GM23338 (cell line): ENCODE results near the gene STAMBPL1. TPM values are rescaled to one million over a fixed set of nuclear protein-coding genes. Genes with fewer than 3 reads are reported as not detected.

ENCODE experiments used
- ATAC-seq: fragments of 200-7000 bp; cut with Tn5 transposase; 3 replicates; pipeline ENCODE4 v1.9.1; 2020
- DNase-seq: peaks from one replicate; pipeline ENCODE4 v3.0.0-alpha.2; 2015; ENCODE audit warnings: low spot score
- H2AFZ ChIP-seq: fragments of 200-600 bp; sonication (generic); 2 replicates; pipeline ENCODE4 v1.8.0; 2016; ENCODE audit warnings: antibody characterized with exemption, mild to moderate bottlenecking, moderate library complexity
- H3F3A ChIP-seq: fragments of 200-600 bp; sonication (generic); replicated peaks from 2 replicates; pipeline ENCODE4 v1.8.0; 2017; ENCODE audit warnings: antibody characterized with exemption, mixed run types, low read depth
- H3K27ac ChIP-seq: fragments of 200-600 bp; sonication (generic); 2 replicates; pipeline ENCODE4 v1.6.1; 2016; ENCODE audit warnings: low read depth
- H3K27me3 ChIP-seq: fragments of 200-600 bp; sonication (generic); 2 replicates; pipeline ENCODE4 v1.8.0; 2016; ENCODE audit warnings: mild to moderate bottlenecking, mixed run types, moderate library complexity; ENCODE audit not compliant: insufficient read depth
- H3K36me3 ChIP-seq: fragments of 200-600 bp; sonication (generic); 2 replicates; pipeline ENCODE4 v1.8.0; 2016; ENCODE audit warnings: mild to moderate bottlenecking; ENCODE audit not compliant: insufficient read depth
- H3K4me1 ChIP-seq: fragments of 200-600 bp; sonication (generic); 2 replicates; pipeline ENCODE4 v1.8.0; 2016; ENCODE audit warnings: mild to moderate bottlenecking, moderate library complexity; ENCODE audit not compliant: insufficient read depth
- H3K4me2 ChIP-seq: fragments of 200-600 bp; sonication (generic); 2 replicates; pipeline ENCODE4 v1.7.1; 2017; ENCODE audit warnings: mixed run types
- H3K4me3 ChIP-seq: fragments of 200-600 bp; sonication (generic); 2 replicates; pipeline ENCODE4 v1.6.1; 2016; ENCODE audit warnings: mixed run types
- H3K79me2 ChIP-seq: fragments of 200-600 bp; sonication (generic); replicated peaks from 2 replicates; pipeline ENCODE4 v1.8.0; 2017; ENCODE audit warnings: mild to moderate bottlenecking; ENCODE audit not compliant: insufficient read depth
- H3K9me2 ChIP-seq: fragments of 200-600 bp; sonication (generic); 2 replicates; pipeline ENCODE4 v1.8.0; 2017; ENCODE audit not compliant: insufficient read depth
- H4K20me1 ChIP-seq: fragments of 200-600 bp; sonication (generic); replicated peaks from 2 replicates; pipeline ENCODE4 v1.8.0; 2017; ENCODE audit warnings: mild to moderate bottlenecking; ENCODE audit not compliant: insufficient read depth
- H3K27ac Mint-ChIP-seq: 2 replicates; pipeline ENCODE4 v1.8.0; 2020; ENCODE audit warnings: inconsistent platforms, mild to moderate bottlenecking, moderate library complexity, mixed read lengths
- H3K27me3 Mint-ChIP-seq: 3 replicates; pipeline ENCODE4 v1.8.0; 2022; ENCODE audit warnings: low read depth, mild to moderate bottlenecking, moderate library complexity, mixed read lengths, inconsistent platforms; ENCODE audit not compliant: insufficient read depth, poor library complexity
- H3K36me3 Mint-ChIP-seq: 3 replicates; pipeline ENCODE4 v1.8.0; 2021; ENCODE audit warnings: low read depth, mild to moderate bottlenecking, inconsistent platforms, moderate library complexity, mixed read lengths
- H3K4me1 Mint-ChIP-seq: 3 replicates; pipeline ENCODE4 v1.8.0; 2020; ENCODE audit warnings: mild to moderate bottlenecking, inconsistent platforms, mixed read lengths
- H3K4me3 Mint-ChIP-seq: 3 replicates; pipeline ENCODE4 v1.8.0; 2021; ENCODE audit warnings: moderate library complexity, mild to moderate bottlenecking, inconsistent platforms, mixed read lengths
- H3K9me3 Mint-ChIP-seq: 3 replicates; pipeline ENCODE4 v1.8.0; 2020; ENCODE audit warnings: moderate library complexity, mild to moderate bottlenecking, inconsistent platforms, mixed read lengths
- CREB1 ChIP-seq: fragments of 250-450 bp; sonication (Bioruptor Pico); IDR thresholded peaks from 2 replicates; pipeline ENCODE4 v1.5.0; 2020; ENCODE audit warnings: low read depth, mild to moderate bottlenecking, moderate library complexity
- EZH2 ChIP-seq: fragments of 200-600 bp; sonication (generic); IDR thresholded peaks from one replicate; pipeline ENCODE4 v1.8.0; 2017; ENCODE audit warnings: antibody characterized with exemption, mild to moderate bottlenecking, low read depth; ENCODE audit not compliant: unreplicated experiment
- EZH2phosphoT487 ChIP-seq: fragments of 200-600 bp; sonication (generic); IDR thresholded peaks from one replicate; pipeline ENCODE4 v1.8.1; 2018; ENCODE audit warnings: antibody characterized with exemption; ENCODE audit not compliant: unreplicated experiment
- JUNB ChIP-seq: IDR thresholded peaks from one replicate; pipeline ENCODE4 v1.6.1; 2016; ENCODE audit warnings: antibody characterized with exemption; ENCODE audit not compliant: unreplicated experiment
- NANOG ChIP-seq: IDR thresholded peaks from 2 replicates; pipeline ENCODE4 v1.6.1; 2016; ENCODE audit warnings: antibody characterized with exemption, borderline replicate concordance
- POLR2AphosphoS5 ChIP-seq: IDR thresholded peaks from 2 replicates; pipeline ENCODE4 v1.6.1; 2016; ENCODE audit warnings: antibody characterized with exemption, low read depth
- STAT1 ChIP-seq: IDR thresholded peaks from one replicate; pipeline ENCODE4 v1.6.1; 2016; ENCODE audit warnings: antibody characterized with exemption; ENCODE audit not compliant: unreplicated experiment
- ZNF114 ChIP-seq: fragments of 250-450 bp; sonication (Bioruptor Pico); IDR thresholded peaks from 2 replicates; pipeline ENCODE4 v1.5.0; 2020; ENCODE audit warnings: mild to moderate bottlenecking, moderate library complexity
- ZNF331 ChIP-seq: fragments of 250-450 bp; sonication (Bioruptor Pico); IDR thresholded peaks from 2 replicates; pipeline ENCODE4 v1.5.0; 2020; ENCODE audit warnings: low read depth, mild to moderate bottlenecking, moderate library complexity
- polyA plus RNA-seq: library from polyadenylated mRNA; unstranded; fragments of >200 nt; fragmentation: Nextera tagmentation; extraction: Ambion mirVana; gene quantifications from 2 replicates; pipeline ENCODE4 v1.2.1, GENCODE V29; 2016
- total RNA-seq: library from RNA; depleted of rRNA; stranded (reverse); fragments of >200 nt; shearing (Covaris generic); gene quantifications from 2 replicates; pipeline ENCODE4 v1.2.3, GENCODE V29; 2014
- TF ChIP-seq, protein P1 (sequence below): fragments of 250-450 bp; sonication (Bioruptor Pico); IDR thresholded peaks from 2 replicates; pipeline ENCODE4 v1.5.0; 2020; ENCODE audit warnings: mild to moderate bottlenecking, moderate library complexity
- TF ChIP-seq, protein P2 (sequence below): IDR thresholded peaks from 2 replicates; pipeline ENCODE4 v1.6.1; 2016; ENCODE audit warnings: antibody characterized with exemption
- TF ChIP-seq, protein P3 (sequence below): IDR thresholded peaks from one replicate; pipeline ENCODE4 v1.6.1; 2018; ENCODE audit warnings: antibody characterized with exemption; ENCODE audit not compliant: unreplicated experiment
- TF ChIP-seq, protein P4 (sequence below), 2 experiments: fragments of 200-600 bp in 1 of 2; sonication (generic) in 1 of 2; conservative IDR thresholded peaks; 2 replicates each; pipeline versions ENCODE4 v1.5.1 to v1.6.1; 2016 to 2017; ENCODE audit warnings: antibody characterized with exemption in 2 of 2, low read depth in 2 of 2, mild to moderate bottlenecking in 2 of 2, moderate library complexity in 1 of 2

The STAMBPL1 gene
- total and polyA plus RNA-seq, 2 experiments from 2014 or later = 2.5 to 11.5 TPM

DNA sequence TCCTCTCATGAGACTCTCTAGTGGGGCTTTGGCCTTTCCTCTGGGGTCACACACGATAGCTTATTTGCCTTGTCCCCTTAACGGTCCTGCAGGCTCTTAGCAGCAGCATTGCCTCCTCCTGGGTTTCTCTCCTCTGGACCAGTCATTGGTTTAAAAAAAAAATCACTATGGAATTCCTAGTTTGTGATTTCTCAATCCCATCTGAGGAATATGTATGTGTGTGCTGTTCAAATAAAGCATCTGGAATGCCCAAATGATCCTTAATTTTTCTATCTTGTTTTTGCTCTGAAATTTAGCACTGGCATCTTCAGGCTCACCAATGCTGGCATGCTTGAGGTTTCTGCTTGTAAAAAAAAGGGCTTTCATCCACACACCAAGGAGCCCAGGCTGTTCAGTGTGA is 42.0 kb downstream of the STAMBPL1 start:
- DNase-seq = no peak
- H3K4me1 ChIP-seq = no peaks in the 10 kb centered on the region
- H3F3A ChIP-seq = no peaks in the 10 kb centered on the region
- Mint-ChIP-seq H3K4me3 (no peak overlapping the region), H3K27ac (no peak overlapping the region), H3K4me1 (peaks cover 9% of the 10 kb centered on the region; the same call in 2 of the 3 replicates), H3K9me3 (no peaks in the 10 kb centered on the region), H3K36me3 (no peaks in the 10 kb centered on the region), H3K27me3 (no peaks in the 10 kb centered on the region)
- no peak overlapping the region for H3K4me3 ChIP-seq
- no peak for ATAC-seq
- no peak overlapping the region for H3K4me2 ChIP-seq
- H3K9me2 ChIP-seq = no peaks in the 10 kb centered on the region
- no peaks in the 10 kb centered on the region for H3K27me3 ChIP-seq
- TF ChIP-seq EZH2phosphoT487 (no peak), CREB1 (CRISPR knock-in tag) (no peak), ZNF331 (CRISPR knock-in tag) (no peak), NANOG (no peak), EZH2 (no peak), POLR2AphosphoS5 (no peak), STAT1 (no peak), ZNF114 (no peak), JUNB (no peak)
- TF ChIP-seq, protein P1, sequence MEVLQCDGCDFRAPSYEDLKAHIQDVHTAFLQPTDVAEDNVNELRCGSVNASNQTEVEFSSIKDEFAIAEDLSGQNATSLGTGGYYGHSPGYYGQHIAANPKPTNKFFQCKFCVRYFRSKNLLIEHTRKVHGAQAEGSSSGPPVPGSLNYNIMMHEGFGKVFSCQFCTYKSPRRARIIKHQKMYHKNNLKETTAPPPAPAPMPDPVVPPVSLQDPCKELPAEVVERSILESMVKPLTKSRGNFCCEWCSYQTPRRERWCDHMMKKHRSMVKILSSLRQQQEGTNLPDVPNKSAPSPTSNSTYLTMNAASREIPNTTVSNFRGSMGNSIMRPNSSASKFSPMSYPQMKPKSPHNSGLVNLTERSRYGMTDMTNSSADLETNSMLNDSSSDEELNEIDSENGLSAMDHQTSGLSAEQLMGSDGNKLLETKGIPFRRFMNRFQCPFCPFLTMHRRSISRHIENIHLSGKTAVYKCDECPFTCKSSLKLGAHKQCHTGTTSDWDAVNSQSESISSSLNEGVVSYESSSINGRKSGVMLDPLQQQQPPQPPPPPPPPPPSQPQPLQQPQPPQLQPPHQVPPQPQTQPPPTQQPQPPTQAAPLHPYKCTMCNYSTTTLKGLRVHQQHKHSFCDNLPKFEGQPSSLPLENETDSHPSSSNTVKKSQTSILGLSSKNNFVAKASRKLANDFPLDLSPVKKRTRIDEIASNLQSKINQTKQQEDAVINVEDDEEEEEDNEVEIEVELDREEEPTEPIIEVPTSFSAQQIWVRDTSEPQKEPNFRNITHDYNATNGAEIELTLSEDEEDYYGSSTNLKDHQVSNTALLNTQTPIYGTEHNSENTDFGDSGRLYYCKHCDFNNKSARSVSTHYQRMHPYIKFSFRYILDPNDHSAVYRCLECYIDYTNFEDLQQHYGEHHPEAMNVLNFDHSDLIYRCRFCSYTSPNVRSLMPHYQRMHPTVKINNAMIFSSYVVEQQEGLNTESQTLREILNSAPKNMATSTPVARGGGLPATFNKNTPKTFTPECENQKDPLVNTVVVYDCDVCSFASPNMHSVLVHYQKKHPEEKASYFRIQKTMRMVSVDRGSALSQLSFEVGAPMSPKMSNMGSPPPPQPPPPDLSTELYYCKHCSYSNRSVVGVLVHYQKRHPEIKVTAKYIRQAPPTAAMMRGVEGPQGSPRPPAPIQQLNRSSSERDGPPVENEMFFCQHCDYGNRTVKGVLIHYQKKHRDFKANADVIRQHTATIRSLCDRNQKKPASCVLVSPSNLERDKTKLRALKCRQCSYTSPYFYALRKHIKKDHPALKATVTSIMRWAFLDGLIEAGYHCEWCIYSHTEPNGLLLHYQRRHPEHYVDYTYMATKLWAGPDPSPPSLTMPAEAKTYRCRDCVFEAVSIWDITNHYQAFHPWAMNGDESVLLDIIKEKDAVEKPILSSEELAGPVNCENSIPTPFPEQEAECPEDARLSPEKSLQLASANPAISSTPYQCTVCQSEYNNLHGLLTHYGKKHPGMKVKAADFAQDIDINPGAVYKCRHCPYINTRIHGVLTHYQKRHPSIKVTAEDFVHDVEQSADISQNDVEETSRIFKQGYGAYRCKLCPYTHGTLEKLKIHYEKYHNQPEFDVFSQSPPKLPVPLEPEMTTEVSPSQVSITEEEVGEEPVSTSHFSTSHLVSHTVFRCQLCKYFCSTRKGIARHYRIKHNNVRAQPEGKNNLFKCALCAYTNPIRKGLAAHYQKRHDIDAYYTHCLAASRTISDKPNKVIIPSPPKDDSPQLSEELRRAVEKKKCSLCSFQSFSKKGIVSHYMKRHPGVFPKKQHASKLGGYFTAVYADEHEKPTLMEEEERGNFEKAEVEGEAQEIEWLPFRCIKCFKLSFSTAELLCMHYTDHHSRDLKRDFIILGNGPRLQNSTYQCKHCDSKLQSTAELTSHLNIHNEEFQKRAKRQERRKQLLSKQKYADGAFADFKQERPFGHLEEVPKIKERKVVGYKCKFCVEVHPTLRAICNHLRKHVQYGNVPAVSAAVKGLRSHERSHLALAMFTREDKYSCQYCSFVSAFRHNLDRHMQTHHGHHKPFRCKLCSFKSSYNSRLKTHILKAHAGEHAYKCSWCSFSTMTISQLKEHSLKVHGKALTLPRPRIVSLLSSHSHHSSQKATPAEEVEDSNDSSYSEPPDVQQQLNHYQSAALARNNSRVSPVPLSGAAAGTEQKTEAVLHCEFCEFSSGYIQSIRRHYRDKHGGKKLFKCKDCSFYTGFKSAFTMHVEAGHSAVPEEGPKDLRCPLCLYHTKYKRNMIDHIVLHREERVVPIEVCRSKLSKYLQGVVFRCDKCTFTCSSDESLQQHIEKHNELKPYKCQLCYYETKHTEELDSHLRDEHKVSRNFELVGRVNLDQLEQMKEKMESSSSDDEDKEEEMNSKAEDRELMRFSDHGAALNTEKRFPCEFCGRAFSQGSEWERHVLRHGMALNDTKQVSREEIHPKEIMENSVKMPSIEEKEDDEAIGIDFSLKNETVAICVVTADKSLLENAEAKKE (CRISPR knock-in tag) = no peak
- TF ChIP-seq, protein P2, sequence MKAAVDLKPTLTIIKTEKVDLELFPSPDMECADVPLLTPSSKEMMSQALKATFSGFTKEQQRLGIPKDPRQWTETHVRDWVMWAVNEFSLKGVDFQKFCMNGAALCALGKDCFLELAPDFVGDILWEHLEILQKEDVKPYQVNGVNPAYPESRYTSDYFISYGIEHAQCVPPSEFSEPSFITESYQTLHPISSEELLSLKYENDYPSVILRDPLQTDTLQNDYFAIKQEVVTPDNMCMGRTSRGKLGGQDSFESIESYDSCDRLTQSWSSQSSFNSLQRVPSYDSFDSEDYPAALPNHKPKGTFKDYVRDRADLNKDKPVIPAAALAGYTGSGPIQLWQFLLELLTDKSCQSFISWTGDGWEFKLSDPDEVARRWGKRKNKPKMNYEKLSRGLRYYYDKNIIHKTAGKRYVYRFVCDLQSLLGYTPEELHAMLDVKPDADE = no peak
- TF ChIP-seq, protein P3, sequence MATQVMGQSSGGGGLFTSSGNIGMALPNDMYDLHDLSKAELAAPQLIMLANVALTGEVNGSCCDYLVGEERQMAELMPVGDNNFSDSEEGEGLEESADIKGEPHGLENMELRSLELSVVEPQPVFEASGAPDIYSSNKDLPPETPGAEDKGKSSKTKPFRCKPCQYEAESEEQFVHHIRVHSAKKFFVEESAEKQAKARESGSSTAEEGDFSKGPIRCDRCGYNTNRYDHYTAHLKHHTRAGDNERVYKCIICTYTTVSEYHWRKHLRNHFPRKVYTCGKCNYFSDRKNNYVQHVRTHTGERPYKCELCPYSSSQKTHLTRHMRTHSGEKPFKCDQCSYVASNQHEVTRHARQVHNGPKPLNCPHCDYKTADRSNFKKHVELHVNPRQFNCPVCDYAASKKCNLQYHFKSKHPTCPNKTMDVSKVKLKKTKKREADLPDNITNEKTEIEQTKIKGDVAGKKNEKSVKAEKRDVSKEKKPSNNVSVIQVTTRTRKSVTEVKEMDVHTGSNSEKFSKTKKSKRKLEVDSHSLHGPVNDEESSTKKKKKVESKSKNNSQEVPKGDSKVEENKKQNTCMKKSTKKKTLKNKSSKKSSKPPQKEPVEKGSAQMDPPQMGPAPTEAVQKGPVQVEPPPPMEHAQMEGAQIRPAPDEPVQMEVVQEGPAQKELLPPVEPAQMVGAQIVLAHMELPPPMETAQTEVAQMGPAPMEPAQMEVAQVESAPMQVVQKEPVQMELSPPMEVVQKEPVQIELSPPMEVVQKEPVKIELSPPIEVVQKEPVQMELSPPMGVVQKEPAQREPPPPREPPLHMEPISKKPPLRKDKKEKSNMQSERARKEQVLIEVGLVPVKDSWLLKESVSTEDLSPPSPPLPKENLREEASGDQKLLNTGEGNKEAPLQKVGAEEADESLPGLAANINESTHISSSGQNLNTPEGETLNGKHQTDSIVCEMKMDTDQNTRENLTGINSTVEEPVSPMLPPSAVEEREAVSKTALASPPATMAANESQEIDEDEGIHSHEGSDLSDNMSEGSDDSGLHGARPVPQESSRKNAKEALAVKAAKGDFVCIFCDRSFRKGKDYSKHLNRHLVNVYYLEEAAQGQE = no peak
- TF ChIP-seq, protein P4, sequence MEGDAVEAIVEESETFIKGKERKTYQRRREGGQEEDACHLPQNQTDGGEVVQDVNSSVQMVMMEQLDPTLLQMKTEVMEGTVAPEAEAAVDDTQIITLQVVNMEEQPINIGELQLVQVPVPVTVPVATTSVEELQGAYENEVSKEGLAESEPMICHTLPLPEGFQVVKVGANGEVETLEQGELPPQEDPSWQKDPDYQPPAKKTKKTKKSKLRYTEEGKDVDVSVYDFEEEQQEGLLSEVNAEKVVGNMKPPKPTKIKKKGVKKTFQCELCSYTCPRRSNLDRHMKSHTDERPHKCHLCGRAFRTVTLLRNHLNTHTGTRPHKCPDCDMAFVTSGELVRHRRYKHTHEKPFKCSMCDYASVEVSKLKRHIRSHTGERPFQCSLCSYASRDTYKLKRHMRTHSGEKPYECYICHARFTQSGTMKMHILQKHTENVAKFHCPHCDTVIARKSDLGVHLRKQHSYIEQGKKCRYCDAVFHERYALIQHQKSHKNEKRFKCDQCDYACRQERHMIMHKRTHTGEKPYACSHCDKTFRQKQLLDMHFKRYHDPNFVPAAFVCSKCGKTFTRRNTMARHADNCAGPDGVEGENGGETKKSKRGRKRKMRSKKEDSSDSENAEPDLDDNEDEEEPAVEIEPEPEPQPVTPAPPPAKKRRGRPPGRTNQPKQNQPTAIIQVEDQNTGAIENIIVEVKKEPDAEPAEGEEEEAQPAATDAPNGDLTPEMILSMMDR (conservative IDR thresholded peaks at IDR 0.05; ENCODE audit: low read depth in 2 of 2) = no peak
- no peak overlapping the region for H3K27ac ChIP-seq
- H3K36me3 ChIP-seq = no peaks in the 10 kb centered on the region
- no peak overlapping the region for H2AFZ ChIP-seq
- H3K79me2 ChIP-seq = no peaks in the 10 kb centered on the region
- H4K20me1 ChIP-seq = no peaks in the 10 kb centered on the region
